HS-27A (cell line): ENCODE measurements around the gene DQX1.
A peak's percentile ranks its signal among the peaks of the same experiment; 100 is the strongest.
"Not testable (repeated sequence)": the region's sequence is repeated elsewhere in the genome, so short reads cannot be mapped to it uniquely, and the experiment has no call there.

ENCODE experiments used
- DNase-seq: peaks from one replicate; pipeline ENCODE4 v3.0.0-alpha.2; 2012; ENCODE audit warnings: low read depth, missing footprints

The DQX1 gene

DNA sequence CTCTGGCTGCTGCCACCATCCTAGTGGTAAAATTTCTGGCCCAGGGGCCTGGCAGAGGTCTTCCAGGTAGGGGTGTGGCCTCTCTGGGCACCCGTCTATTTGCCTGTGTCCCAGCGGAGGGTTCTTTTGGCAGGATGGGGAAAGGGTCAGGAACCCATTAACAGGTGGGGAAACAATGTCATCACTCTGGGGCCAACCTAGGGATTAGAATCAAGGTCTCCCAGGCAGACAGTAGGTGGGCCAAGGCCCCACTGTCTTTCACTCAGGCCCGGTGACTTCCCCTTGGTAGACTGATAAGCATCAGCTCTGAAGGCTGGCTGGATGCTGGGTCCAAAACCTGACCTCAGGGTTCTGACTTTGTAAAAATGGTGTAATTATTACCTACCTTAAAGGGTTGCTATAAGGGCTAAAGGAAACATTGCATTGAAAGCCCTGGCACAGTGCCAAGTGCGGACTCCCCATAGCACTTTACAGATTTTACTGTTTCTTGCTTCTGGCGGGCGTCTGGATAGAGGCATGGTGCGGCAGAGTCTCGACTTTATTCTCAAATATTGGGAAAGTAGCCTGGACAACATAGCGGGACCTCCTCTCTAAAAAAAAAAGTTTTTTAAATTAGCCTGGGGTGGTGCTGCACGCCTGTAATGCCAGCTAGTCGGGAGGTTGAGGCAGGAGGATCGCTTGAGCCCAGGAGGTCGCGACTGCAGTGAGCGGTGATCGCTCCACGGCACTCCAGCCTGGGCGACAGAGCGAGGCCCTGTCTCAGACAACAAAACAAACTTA, 28.8 kb downstream of the DQX1 start:
- no peak for DNase-seq

DNA sequence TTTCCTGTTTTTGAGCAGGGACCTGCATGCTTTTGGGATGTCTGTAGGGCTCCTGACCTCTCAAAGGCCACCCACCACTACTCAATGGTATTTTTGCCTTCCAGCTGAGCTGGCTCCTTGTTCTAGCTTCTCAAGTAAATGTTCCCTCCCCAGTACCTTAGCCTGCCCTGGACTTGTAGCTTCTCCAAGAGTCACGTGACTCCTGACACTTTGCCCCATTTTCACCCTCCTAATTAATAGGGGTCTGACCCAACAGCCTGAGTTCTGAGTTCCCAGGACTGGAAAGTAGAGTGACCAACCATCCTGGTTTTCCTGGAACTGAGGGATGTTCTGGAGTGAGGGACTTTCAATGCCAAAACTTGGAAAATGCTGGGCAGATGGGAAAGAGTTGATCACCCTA, 30.6 kb downstream of the DQX1 start:
- DNase-seq, result no peak

DNA sequence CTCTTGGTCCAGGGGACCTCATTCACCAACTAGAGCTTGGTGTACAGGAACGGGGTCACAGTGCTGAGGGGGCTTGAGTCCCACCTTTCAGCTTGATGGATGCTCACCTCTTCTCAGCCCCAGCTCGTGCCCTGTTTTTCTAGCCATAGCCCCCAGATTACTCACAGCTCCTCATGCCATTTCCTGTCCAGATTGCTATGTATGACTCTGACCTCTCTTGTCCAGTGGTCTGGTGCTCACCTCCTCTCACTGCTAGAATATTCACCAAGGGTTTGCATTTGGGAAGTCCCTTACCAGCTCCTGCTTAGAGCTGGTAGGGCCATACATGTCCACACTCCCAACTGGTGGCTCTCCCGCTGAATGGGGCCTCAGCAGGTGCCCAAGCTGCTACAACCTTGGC, 32.5 kb downstream of the DQX1 start:
- no peak for DNase-seq

- no peak for DNase-seq
These were observed 34.1 kb downstream of the DQX1 start for GRCh38 chr2:74491648-74492544.

GRCh38 chr2:74489906-74490305, 36.1 kb downstream of the DQX1 start:
- no peak for DNase-seq

DNA sequence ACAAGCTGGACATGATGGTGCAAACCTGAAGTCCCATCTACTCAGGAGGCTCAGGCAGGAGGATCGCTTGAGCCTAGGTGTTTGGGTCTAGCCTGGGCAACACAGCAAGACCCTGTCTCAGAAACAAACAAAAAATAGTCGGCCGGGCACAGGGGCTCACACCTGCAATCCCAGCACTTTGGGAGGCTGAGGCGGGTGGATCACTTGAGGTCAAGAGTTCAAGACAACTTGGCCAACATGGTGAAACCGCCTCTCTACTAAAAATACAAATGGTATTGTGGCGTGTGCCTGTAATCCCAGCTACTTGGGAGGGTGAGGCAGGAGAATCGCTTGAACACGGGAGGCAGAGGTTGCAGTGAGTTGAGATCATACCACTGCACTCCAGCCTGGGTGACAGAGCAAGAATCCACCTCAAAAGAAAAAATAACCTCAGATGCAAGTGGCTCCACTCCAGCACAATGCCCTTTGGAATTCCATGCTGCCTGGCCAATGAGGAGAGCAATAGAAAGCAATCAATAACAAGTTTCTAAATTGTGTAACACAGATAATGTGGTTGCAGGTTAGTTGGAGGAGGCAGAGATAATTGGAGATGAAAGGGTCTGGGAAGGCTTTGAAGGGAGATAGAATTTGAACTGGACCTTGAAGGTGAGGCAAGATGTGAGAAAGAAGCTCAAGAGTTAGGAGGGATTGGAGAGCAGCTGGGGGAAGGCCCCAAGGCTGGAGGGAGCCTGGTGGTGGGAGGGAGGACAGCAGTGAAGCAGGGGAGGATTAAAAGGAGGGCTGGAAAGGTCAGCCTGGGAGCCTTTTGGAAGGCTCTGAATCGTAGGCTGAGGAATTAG, 37.2 kb downstream of the DQX1 start:
- no peak for DNase-seq

DNA sequence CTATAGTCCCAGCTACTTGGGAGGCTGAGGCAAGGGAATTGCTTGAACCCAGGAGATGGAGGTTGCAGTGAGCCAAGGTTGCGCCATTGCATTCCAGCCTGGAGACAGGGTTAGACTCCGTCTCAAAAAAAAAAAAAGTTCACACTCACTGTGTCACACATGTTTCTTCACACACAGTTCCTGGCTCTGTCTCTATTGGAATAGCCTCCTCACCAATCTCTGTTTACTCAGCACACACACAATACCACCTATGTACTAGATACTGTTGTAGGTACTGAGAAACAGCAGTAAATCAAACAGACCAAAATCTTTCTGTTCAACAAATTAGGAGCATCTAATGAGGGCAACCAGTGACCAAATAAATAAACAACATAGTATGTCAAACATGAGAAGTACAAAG, 39.9 kb downstream of the DQX1 start:
- no peak for DNase-seq

- not testable (repeated sequence) for DNase-seq
These were observed 42.3 kb downstream of the DQX1 start for GRCh38 chr2:74483675-74484164.

GRCh38 chr2:74482801-74483674, 43.0 kb downstream of the DQX1 start, which contains the start of the genes CCDC142 and TTC31:
Gene CCDC142, minus strand, starts transcription at chr2:74482998. Its CDS starts 161 bp downstream, at chr2:74482837.
Gene TTC31, plus strand, starts transcription at chr2:74483081. Its CDS starts 15 bp downstream, at chr2:74483096.
- DNase-seq, result peak; percentile 94

- no peak for DNase-seq
These were observed 43.9 kb downstream of the DQX1 start for GRCh38 chr2:74481961-74482800.

GRCh38 chr2:74481431-74481830, 44.6 kb downstream of the DQX1 start:
- no peak for DNase-seq

GRCh38 chr2:74474899-74475298, 51.1 kb downstream of the DQX1 start:
- no peak for DNase-seq

DNA sequence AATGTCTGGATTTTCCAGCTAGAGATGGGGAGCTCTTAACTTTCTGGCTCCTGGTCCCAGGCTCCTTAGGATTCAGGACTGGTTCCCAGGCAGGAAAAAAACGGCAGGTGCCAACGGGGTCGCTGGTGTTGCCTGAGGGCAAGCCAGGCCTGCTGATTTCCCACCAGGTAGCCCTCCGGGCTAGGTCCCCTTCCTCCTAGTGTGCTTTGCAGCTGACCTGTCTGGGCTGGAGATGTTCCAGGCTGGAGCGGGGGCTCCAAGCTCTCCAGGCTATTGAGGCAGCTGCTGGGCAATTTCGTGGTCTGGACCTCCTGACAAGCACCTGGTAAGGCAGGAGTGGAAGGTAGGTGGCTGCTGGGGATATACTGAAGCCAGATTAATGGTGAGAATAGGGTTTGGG, 51.5 kb downstream of the DQX1 start:
- no peak for DNase-seq

GRCh38 chr2:74472945-74473258, 53.1 kb downstream of the DQX1 start:
- DNase-seq, result no peak

- DNase-seq, result peak; percentile 90
These were observed 53.7 kb downstream of the DQX1 start, which contains the start of gene MRPL53 for GRCh38 chr2:74472086-74472944. Gene MRPL53, minus strand, starts transcription at chr2:74472680. Its CDS starts 20 bp downstream, at chr2:74472660.

GRCh38 chr2:74471332-74472065, 54.5 kb downstream of the DQX1 start:
- no peak for DNase-seq

GRCh38 chr2:74470742-74471141, 55.3 kb downstream of the DQX1 start:
- DNase-seq, result not testable (repeated sequence)
